PC-9 (cell line): ENCODE measurements around the gene SCGB3A1. TPM values are rescaled to one million over a fixed set of nuclear protein-coding genes. Genes with fewer than 3 reads are reported as not detected.

Experiments used
- BruUV-seq: library from RNA; stranded (reverse); fragments of 400-500 nt; replicated peaks from 2 replicates; lab custom pipeline; 2021; lab: Mats Ljungman, UMichigan
- CTCF ChIA-PET: fragments of 300-600 bp; sonication (Branson Sonifier 250); formaldehyde crosslinking; loops from one replicate; lab custom pipeline; 2022; ENCODE audit warnings: antibody characterized with exemption; lab: Charles Lee
- POLR2A ChIA-PET: fragments of 300-600 bp; sonication (Branson Sonifier 250); formaldehyde crosslinking; loops from one replicate; lab custom pipeline; 2022; ENCODE audit warnings: antibody characterized with exemption; ENCODE audit not compliant: unreplicated experiment; lab: Charles Lee
- DNase-seq, 2 experiments: peaks; one replicate each; pipeline versions ENCODE4 v3.0.0 to v3.0.0-alpha.2; 2015 to 2022; ENCODE audit warnings: mixed read lengths in 1 of 2
- H2AFZ ChIP-seq: fragments of 200-600 bp; sonication (generic); 2 replicates; pipeline ENCODE4 v1.8.1; 2017; ENCODE audit warnings: antibody characterized with exemption
- H3F3A ChIP-seq: fragments of 200-600 bp; sonication (generic); 2 replicates; pipeline ENCODE4 v1.8.1; 2017; ENCODE audit warnings: antibody characterized with exemption, mild to moderate bottlenecking, low read depth; ENCODE audit not compliant: insufficient read depth
- H3K27ac ChIP-seq: fragments of 200-600 bp; sonication (generic); 2 replicates; pipeline ENCODE4 v1.6.1; 2016; ENCODE audit warnings: mixed run types
- H3K27me3 ChIP-seq: fragments of 200-600 bp; sonication (generic); 2 replicates; pipeline ENCODE4 v1.6.1; 2016; ENCODE audit warnings: low read depth, mixed run types; ENCODE audit not compliant: insufficient read depth
- H3K36me3 ChIP-seq: fragments of 200-600 bp; sonication (generic); 2 replicates; pipeline ENCODE4 v1.6.1; 2016; ENCODE audit warnings: low read depth, mixed run types
- H3K4me1 ChIP-seq: fragments of 200-600 bp; sonication (generic); replicated peaks from 2 replicates; pipeline ENCODE4 v1.6.1; 2016; ENCODE audit warnings: mixed run types; ENCODE audit not compliant: insufficient read depth
- H3K4me2 ChIP-seq: fragments of 200-600 bp; sonication (generic); 2 replicates; pipeline ENCODE4 v1.6.1; 2017; ENCODE audit warnings: mixed run types
- H3K4me3 ChIP-seq: fragments of 200-600 bp; sonication (generic); 2 replicates; pipeline ENCODE4 v1.6.1; 2016; ENCODE audit warnings: mixed run types
- H3K79me2 ChIP-seq: fragments of 200-600 bp; sonication (generic); 2 replicates; pipeline ENCODE4 v1.6.1; 2017; ENCODE audit warnings: low read depth, mixed run types
- H3K9me2 ChIP-seq: fragments of 200-600 bp; sonication (generic); 2 replicates; pipeline ENCODE4 v1.8.1; 2017; ENCODE audit warnings: mild to moderate bottlenecking; ENCODE audit not compliant: insufficient read depth
- H3K9me3 ChIP-seq: fragments of 200-600 bp; sonication (generic); 2 replicates; pipeline ENCODE4 v1.8.1; 2016; ENCODE audit warnings: low read depth; ENCODE audit not compliant: insufficient read depth
- H4K20me1 ChIP-seq: fragments of 200-600 bp; sonication (generic); 2 replicates; pipeline ENCODE4 v1.8.1; 2017; ENCODE audit not compliant: insufficient read depth
- CTCF ChIP-seq: fragments of 200-600 bp; sonication (generic); conservative IDR thresholded peaks from 2 replicates; pipeline ENCODE4 v1.6.1; 2017; ENCODE audit warnings: mixed run types, antibody characterized with exemption, mild to moderate bottlenecking, moderate library complexity
- EZH2 ChIP-seq: fragments of 200-600 bp; sonication (generic); IDR thresholded peaks from 2 replicates; pipeline ENCODE4 v1.8.0; 2017; ENCODE audit warnings: antibody characterized with exemption, low read depth
- intact Hi-C: fragments of 100-400 bp; cut with micrococcal nuclease; formaldehyde crosslinking; loops from one replicate; pipeline ENCODE4 v1.10.0; 2022; ENCODE audit not compliant: unreplicated experiment
- total RNA-seq: library from RNA; stranded (reverse); gene quantifications from 2 replicates; pipeline ENCODE4 v1.2.3, GENCODE V29; 2021

The SCGB3A1 gene
- total RNA-seq, 1 experiment from 2014 or later: not detected

GRCh38 chr5:180628827-180629750 lies 37.8 kb upstream of the SCGB3A1 start:
- intact Hi-C loops: no loop called here
- H3K36me3 ChIP-seq: no peaks in the 10 kb centered on the region
- no peak overlapping the region for H3K27ac ChIP-seq
- no TSS peak for BruUV-seq
- no peaks in the 10 kb centered on the region for H3K9me2 ChIP-seq
- H4K20me1 ChIP-seq: no peaks in the 10 kb centered on the region
- TF ChIP-seq EZH2: no peak
- TF ChIP-seq CTCF: no peak
- H3K4me2 ChIP-seq: no peak overlapping the region
- H3K79me2 ChIP-seq: no peaks in the 10 kb centered on the region
- ChIA-PET CTCF (no interaction called here), POLR2A (no interaction called here)
- H3K4me3 ChIP-seq: no peak overlapping the region
- no peak for DNase-seq
- H2AFZ ChIP-seq: no peak overlapping the region
- no peaks in the 10 kb centered on the region for H3K4me1 ChIP-seq
- H3K27me3 ChIP-seq: peaks cover 81% of the 10 kb centered on the region
- no peaks in the 10 kb centered on the region for H3K9me3 ChIP-seq
- H3F3A ChIP-seq: no peaks in the 10 kb centered on the region

GRCh38 chr5:180628211-180628610 lies 36.9 kb upstream of the SCGB3A1 start:
- intact Hi-C loops: no loop called here
- no peaks in the 10 kb centered on the region for H3K9me3 ChIP-seq
- no peaks in the 10 kb centered on the region for H3K79me2 ChIP-seq
- H3K27ac ChIP-seq: no peak overlapping the region
- ChIA-PET CTCF (no interaction called here), POLR2A (no interaction called here)
- no peaks in the 10 kb centered on the region for H3K9me2 ChIP-seq
- no TSS peak for BruUV-seq
- no peaks in the 10 kb centered on the region for H3F3A ChIP-seq
- H3K27me3 ChIP-seq: peaks cover 72% of the 10 kb centered on the region
- H2AFZ ChIP-seq: no peak overlapping the region
- no peak overlapping the region for H3K4me3 ChIP-seq
- H3K4me2 ChIP-seq: no peak overlapping the region
- H3K36me3 ChIP-seq: no peaks in the 10 kb centered on the region
- no peak for TF ChIP-seq EZH2
- TF ChIP-seq CTCF: no peak
- no peaks in the 10 kb centered on the region for H4K20me1 ChIP-seq
- no peaks in the 10 kb centered on the region for H3K4me1 ChIP-seq
- DNase-seq: no peak

- H3K4me2 ChIP-seq: no peak overlapping the region
- H3K79me2 ChIP-seq: no peaks in the 10 kb centered on the region
- no peak overlapping the region for H3K4me3 ChIP-seq
- H3K36me3 ChIP-seq: no peaks in the 10 kb centered on the region
- H3K27ac ChIP-seq: no peak overlapping the region
- no peaks in the 10 kb centered on the region for H3K9me2 ChIP-seq
- H3K9me3 ChIP-seq: no peaks in the 10 kb centered on the region
- no peaks in the 10 kb centered on the region for H3F3A ChIP-seq
- no peak for DNase-seq
- peaks cover 65% of the 10 kb centered on the region for H3K27me3 ChIP-seq
- H2AFZ ChIP-seq: no peak overlapping the region
- POLR2A ChIA-PET: no interaction called here
- H3K4me1 ChIP-seq: no peaks in the 10 kb centered on the region
- H4K20me1 ChIP-seq: no peaks in the 10 kb centered on the region
- no TSS peak for BruUV-seq
- CTCF ChIA-PET: no interaction called here
- intact Hi-C loops: no loop called here
- no peak for TF ChIP-seq CTCF
- no peak for TF ChIP-seq EZH2
These were observed 36.3 kb upstream of the SCGB3A1 start for GRCh38 chr5:180627386-180628120.
